SH-SY5Y (cell line): ENCODE data around the gene TTC31.

Experiments
- GATA2 ChIP-seq: IDR thresholded peaks from 2 replicates; pipeline ENCODE4 v1.6.1; 2011; ENCODE audit warnings: mild to moderate bottlenecking, low read depth, low read length
- GATA3 ChIP-seq: IDR thresholded peaks from 2 replicates; pipeline ENCODE4 v1.6.1; 2011; ENCODE audit warnings: low read depth, mild to moderate bottlenecking, low read length, moderate library complexity

- no peak for TF ChIP-seq GATA3
- no peak for TF ChIP-seq GATA2
Observed at GRCh38 chr2:74532222-74532621, 49.3 kb downstream of the TTC31 start.
